ENCODE measurements around the gene ZPBP.
"Not testable (repeated sequence)": the region's sequence is repeated elsewhere in the genome, so short reads cannot be mapped to it uniquely, and the experiment has no call there.

ZPBP gene

DNA sequence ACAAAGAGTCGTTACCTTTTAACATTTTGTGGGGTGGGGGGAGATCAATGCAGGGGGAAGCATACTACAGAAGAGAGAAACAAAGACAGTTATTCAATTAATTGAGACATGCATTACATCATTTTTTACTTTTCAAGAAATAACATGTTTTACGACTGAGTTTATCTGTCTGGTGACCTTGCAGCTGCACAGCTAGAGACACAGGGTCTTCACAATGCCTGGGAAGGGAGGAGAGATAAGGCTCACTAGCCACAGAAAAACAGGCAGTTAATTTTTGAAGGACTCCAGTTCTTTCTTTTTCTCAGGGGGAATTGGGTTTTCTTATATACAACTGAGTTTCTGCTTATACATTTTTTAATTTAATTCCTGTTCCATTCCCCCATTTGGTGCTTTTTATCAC is 30.1 kb downstream of the ZPBP start:
- no peak overlapping the region for H3K4me3 ChIP-seq (ENCODE audit: low read depth, low read length)
- no peak for TF ChIP-seq CTCF (IDR thresholded peaks at IDR 0.05; ENCODE audit: control insufficient read depth, extremely low read depth, insufficient read depth)
- DNase-seq (ENCODE audit: low read depth), result no peak

DNA sequence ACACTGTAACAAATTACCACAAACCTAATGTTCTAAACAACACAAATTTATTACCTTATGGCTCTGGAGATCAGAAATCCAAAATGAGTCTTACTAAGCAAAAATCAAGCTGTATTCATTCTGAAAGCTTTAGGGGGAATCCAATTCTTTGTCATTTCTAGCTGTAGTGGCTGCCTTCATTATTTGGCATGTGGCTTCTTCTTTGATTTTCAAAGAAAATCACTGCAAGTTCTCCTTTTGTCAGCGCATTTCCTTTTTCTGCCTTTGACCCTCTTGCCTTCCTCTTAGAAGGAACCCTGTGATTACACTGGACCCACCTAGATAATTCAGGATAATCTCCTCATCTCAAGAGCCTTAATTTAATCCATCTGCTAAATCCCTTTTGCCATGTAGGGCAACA is 36.9 kb downstream of the ZPBP start:
- TF ChIP-seq CTCF (IDR thresholded peaks at IDR 0.05; ENCODE audit: control insufficient read depth, extremely low read depth, insufficient read depth), result no peak
- no peak overlapping the region for H3K4me3 ChIP-seq (ENCODE audit: low read depth, low read length)
- DNase-seq (ENCODE audit: low read depth), result no peak

DNA sequence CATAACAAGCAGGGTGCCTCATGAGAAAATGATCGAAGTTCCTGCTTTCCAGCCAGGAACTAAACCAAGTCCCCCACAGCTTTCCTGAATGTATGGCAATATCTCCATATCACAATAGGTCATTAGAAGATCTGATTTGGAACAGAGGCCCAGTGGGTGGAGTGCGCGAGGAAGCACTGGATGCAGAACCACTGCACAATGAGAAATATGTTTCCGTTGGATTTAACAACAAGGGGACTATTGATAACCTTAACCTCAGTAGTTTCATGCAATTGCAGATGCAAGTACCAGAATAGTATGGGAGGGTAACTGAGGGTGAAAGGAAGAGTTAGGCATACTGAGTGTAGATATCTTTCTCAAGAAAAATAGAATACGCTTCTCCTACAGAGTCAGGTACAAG is 45.3 kb downstream of the ZPBP start:
- no peak for TF ChIP-seq CTCF (IDR thresholded peaks at IDR 0.05; ENCODE audit: control insufficient read depth, extremely low read depth, insufficient read depth)
- DNase-seq (ENCODE audit: low read depth), result no peak
- H3K4me3 ChIP-seq (ENCODE audit: low read depth, low read length), result no peak overlapping the region

GRCh38 chr7:50041165-50041564 is 51.9 kb downstream of the ZPBP start:
- DNase-seq (ENCODE audit: low read depth); H3K4me3 ChIP-seq (ENCODE audit: low read depth, low read length): not testable (repeated sequence)

DNA sequence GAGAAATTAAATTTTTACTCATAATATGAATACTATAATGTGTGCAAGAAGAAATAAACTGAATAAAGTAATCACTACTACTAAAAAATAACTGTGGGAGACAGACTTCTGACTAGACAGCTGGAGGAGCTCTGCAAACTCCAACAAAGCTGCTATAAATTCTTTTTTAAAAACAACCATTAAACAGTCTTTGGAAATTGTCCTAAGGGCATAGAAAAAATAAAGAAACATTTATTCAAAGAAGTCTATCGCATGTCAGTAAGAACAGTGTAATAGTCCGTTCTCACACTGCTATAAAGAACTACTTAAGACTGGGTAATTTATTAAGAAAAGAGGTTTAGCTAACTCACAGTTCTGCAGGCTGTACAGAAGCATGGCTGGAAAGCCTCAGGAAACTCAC is 56.0 kb downstream of the ZPBP start:
- no peak overlapping the region for H3K4me3 ChIP-seq (ENCODE audit: low read depth, low read length)
- no peak for DNase-seq (ENCODE audit: low read depth)
- no peak for TF ChIP-seq CTCF (IDR thresholded peaks at IDR 0.05; ENCODE audit: control insufficient read depth, extremely low read depth, insufficient read depth)

GRCh38 chr7:50022991-50023390 is 70.1 kb downstream of the ZPBP start:
- H3K4me3 ChIP-seq (ENCODE audit: low read depth, low read length), result no peak overlapping the region
- DNase-seq (ENCODE audit: low read depth), result no peak
- TF ChIP-seq CTCF (IDR thresholded peaks at IDR 0.05; ENCODE audit: control insufficient read depth, extremely low read depth, insufficient read depth), result no peak

- DNase-seq (ENCODE audit: low read depth), result no peak
- H3K4me3 ChIP-seq (ENCODE audit: low read depth, low read length), result no peak overlapping the region
- TF ChIP-seq CTCF (IDR thresholded peaks at IDR 0.05; ENCODE audit: control insufficient read depth, extremely low read depth, insufficient read depth), result no peak
Measured at GRCh38 chr7:50022451-50022850, 70.6 kb downstream of the ZPBP start.

GRCh38 chr7:49995681-49996080 is 97.4 kb downstream of the ZPBP start:
- H3K4me3 ChIP-seq (ENCODE audit: low read depth, low read length), result no peak overlapping the region
- no peak for DNase-seq (ENCODE audit: low read depth)
- no peak for TF ChIP-seq CTCF (IDR thresholded peaks at IDR 0.05; ENCODE audit: control insufficient read depth, extremely low read depth, insufficient read depth)

All from LNCaP clone FGC (cell line).